ENCODE measurements around the gene SPACA4. TPM values are rescaled to one million over a fixed set of nuclear protein-coding genes. Genes with fewer than 3 reads are reported as not detected.
A peak's percentile ranks its signal among the peaks of the same experiment; 100 is the strongest.

Gene SPACA4
- total and polyA plus RNA-seq, 9 of the 15 experiments (the other 6 are each of a cell fraction or from before 2014, with no cell fraction given) = not detected

DNA sequence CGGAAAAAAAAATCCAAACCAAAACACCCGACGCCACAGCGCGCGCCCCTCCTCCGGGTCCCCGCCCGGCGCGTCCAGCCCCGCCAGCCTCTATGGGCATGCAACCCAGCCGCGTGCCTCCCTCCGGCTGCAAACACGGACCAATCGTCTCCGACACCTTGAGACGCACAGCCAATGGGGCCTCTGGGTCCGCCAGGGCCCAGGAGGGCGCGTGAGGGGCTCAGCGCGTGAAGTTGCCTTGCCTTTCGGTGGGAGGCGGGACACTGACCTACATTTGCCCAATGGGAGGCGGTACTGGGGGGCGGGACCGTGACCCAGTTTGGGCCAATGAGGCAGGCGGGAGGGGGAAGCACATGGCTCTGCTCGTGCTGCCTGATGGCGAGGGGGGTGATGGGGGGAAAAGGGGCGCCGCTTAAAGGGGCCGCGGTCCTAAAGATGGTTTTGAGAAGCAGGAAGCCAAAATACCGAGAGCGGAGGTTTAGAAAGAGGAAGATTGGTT, 31.0 kb downstream of the SPACA4 start (continued):
- TF ChIP-seq, protein P1, sequence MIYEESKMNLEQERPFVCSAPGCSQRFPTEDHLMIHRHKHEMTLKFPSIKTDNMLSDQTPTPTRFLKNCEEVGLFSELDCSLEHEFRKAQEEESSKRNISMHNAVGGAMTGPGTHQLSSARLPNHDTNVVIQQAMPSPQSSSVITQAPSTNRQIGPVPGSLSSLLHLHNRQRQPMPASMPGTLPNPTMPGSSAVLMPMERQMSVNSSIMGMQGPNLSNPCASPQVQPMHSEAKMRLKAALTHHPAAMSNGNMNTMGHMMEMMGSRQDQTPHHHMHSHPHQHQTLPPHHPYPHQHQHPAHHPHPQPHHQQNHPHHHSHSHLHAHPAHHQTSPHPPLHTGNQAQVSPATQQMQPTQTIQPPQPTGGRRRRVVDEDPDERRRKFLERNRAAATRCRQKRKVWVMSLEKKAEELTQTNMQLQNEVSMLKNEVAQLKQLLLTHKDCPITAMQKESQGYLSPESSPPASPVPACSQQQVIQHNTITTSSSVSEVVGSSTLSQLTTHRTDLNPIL (CRISPR knock-in tag; IDR thresholded peaks at IDR 0.05) = no peak
- no peak for TF ChIP-seq SRSF3 (IDR thresholded peaks at IDR 0.05; ENCODE audit: insufficient read depth, low read length)
- no peak for TF ChIP-seq NCOA2 (IDR thresholded peaks at IDR 0.05; ENCODE audit: partially characterized antibody in 2 of 2)
- no peak for TF ChIP-seq ZBTB5 (IDR thresholded peaks at IDR 0.05)
- TF ChIP-seq NFYB (IDR thresholded peaks at IDR 0.05; ENCODE audit: extremely low read depth, insufficient read length) = peak; percentile 87
- peak; percentile 99; the same call in 1 of the 2 replicates for TF ChIP-seq FOXP1 (CRISPR knock-in tag; IDR thresholded peaks at IDR 0.05)
- TF ChIP-seq ZNF23 (CRISPR knock-in tag; IDR thresholded peaks at IDR 0.05) = no peak
- peak; percentile 71 for TF ChIP-seq GMEB1 (CRISPR knock-in tag; IDR thresholded peaks at IDR 0.05)
- TF ChIP-seq ZNF165 (CRISPR knock-in tag; IDR thresholded peaks at IDR 0.05; ENCODE audit: borderline replicate concordance) = no peak
- TF ChIP-seq, protein P2, sequence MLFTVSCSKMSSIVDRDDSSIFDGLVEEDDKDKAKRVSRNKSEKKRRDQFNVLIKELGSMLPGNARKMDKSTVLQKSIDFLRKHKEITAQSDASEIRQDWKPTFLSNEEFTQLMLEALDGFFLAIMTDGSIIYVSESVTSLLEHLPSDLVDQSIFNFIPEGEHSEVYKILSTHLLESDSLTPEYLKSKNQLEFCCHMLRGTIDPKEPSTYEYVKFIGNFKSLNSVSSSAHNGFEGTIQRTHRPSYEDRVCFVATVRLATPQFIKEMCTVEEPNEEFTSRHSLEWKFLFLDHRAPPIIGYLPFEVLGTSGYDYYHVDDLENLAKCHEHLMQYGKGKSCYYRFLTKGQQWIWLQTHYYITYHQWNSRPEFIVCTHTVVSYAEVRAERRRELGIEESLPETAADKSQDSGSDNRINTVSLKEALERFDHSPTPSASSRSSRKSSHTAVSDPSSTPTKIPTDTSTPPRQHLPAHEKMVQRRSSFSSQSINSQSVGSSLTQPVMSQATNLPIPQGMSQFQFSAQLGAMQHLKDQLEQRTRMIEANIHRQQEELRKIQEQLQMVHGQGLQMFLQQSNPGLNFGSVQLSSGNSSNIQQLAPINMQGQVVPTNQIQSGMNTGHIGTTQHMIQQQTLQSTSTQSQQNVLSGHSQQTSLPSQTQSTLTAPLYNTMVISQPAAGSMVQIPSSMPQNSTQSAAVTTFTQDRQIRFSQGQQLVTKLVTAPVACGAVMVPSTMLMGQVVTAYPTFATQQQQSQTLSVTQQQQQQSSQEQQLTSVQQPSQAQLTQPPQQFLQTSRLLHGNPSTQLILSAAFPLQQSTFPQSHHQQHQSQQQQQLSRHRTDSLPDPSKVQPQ (CRISPR knock-in tag; IDR thresholded peaks at IDR 0.05; ENCODE audit: borderline replicate concordance) = peak; percentile 98
- no peak for TF ChIP-seq ZFP1 (CRISPR knock-in tag; IDR thresholded peaks at IDR 0.05)
- TF ChIP-seq, protein P3, sequence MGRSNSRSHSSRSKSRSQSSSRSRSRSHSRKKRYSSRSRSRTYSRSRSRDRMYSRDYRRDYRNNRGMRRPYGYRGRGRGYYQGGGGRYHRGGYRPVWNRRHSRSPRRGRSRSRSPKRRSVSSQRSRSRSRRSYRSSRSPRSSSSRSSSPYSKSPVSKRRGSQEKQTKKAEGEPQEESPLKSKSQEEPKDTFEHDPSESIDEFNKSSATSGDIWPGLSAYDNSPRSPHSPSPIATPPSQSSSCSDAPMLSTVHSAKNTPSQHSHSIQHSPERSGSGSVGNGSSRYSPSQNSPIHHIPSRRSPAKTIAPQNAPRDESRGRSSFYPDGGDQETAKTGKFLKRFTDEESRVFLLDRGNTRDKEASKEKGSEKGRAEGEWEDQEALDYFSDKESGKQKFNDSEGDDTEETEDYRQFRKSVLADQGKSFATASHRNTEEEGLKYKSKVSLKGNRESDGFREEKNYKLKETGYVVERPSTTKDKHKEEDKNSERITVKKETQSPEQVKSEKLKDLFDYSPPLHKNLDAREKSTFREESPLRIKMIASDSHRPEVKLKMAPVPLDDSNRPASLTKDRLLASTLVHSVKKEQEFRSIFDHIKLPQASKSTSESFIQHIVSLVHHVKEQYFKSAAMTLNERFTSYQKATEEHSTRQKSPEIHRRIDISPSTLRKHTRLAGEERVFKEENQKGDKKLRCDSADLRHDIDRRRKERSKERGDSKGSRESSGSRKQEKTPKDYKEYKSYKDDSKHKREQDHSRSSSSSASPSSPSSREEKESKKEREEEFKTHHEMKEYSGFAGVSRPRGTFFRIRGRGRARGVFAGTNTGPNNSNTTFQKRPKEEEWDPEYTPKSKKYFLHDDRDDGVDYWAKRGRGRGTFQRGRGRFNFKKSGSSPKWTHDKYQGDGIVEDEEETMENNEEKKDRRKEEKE (IDR thresholded peaks at IDR 0.05; ENCODE audit: borderline replicate concordance in 1 of 2, control insufficient read depth in 1 of 2, low read depth in 2 of 2, low read length in 1 of 2) = 0 out of 4 replicates have a peak, but pooled peaks have one; percentile 22 to 39
- no peak for TF ChIP-seq PCBP1 (IDR thresholded peaks at IDR 0.05; ENCODE audit: low read depth, low read length, poor library complexity, severe bottlenecking)
- no peak for TF ChIP-seq PURB (CRISPR knock-in tag; IDR thresholded peaks at IDR 0.05; ENCODE audit: low read depth)
- TF ChIP-seq ZNF316 (IDR thresholded peaks at IDR 0.05) = no peak
- TF ChIP-seq ZNF766 (CRISPR knock-in tag; conservative IDR thresholded peaks at IDR 0.05) = no peak
- TF ChIP-seq NR3C1 (CRISPR knock-in tag; IDR thresholded peaks at IDR 0.05) = peak; percentile 97; the same call in 1 of the 2 replicates
